ENCODE results near the gene MACROD2.

The MACROD2 gene

GRCh38 chr20:15222502-15223330 lies 1227.4 kb downstream of the MACROD2 start:
- DNase-seq (ENCODE audit: low spot score), result no peak

GRCh38 chr20:15224199-15224598 lies 1228.9 kb downstream of the MACROD2 start:
- no peak for DNase-seq (ENCODE audit: low spot score)

- DNase-seq (ENCODE audit: low spot score), result no peak
Measured at GRCh38 chr20:15227102-15227501, 1231.8 kb downstream of the MACROD2 start.

- DNase-seq (ENCODE audit: low spot score), result no peak
Measured at GRCh38 chr20:15232243-15232642, 1236.9 kb downstream of the MACROD2 start.

- no peak for DNase-seq (ENCODE audit: low spot score)
Measured at GRCh38 chr20:15235471-15236198, 1240.3 kb downstream of the MACROD2 start.

- peak; percentile 50 for DNase-seq (ENCODE audit: low spot score)
Measured at GRCh38 chr20:15236812-15237211, 1241.5 kb downstream of the MACROD2 start.

GRCh38 chr20:15239542-15240206 lies 1244.4 kb downstream of the MACROD2 start:
- DNase-seq (ENCODE audit: low spot score), result no peak

- no peak for DNase-seq (ENCODE audit: low spot score)
Measured at GRCh38 chr20:15240801-15241200, 1245.5 kb downstream of the MACROD2 start.

GRCh38 chr20:15241681-15242080 lies 1246.4 kb downstream of the MACROD2 start:
- no peak for DNase-seq (ENCODE audit: low spot score)

GRCh38 chr20:15242773-15243172 lies 1247.5 kb downstream of the MACROD2 start:
- DNase-seq (ENCODE audit: low spot score), result no peak

- no peak for DNase-seq (ENCODE audit: low spot score)
Measured at GRCh38 chr20:15245896-15246295, 1250.6 kb downstream of the MACROD2 start.

GRCh38 chr20:15248618-15249395 lies 1253.5 kb downstream of the MACROD2 start:
- DNase-seq (ENCODE audit: low spot score), result no peak

- DNase-seq (ENCODE audit: low spot score), result no peak
Measured at GRCh38 chr20:15251171-15251570, 1255.9 kb downstream of the MACROD2 start.

- no peak for DNase-seq (ENCODE audit: low spot score)
Measured at GRCh38 chr20:15252304-15252703, 1257.0 kb downstream of the MACROD2 start.

GRCh38 chr20:15253431-15253830 lies 1258.1 kb downstream of the MACROD2 start:
- DNase-seq (ENCODE audit: low spot score), result no peak

- no peak for DNase-seq (ENCODE audit: low spot score)
Measured at GRCh38 chr20:15256676-15257568, 1261.6 kb downstream of the MACROD2 start.

GRCh38 chr20:15257569-15257870 lies 1262.2 kb downstream of the MACROD2 start:
- DNase-seq (ENCODE audit: low spot score), result no peak

- DNase-seq (ENCODE audit: low spot score), result no peak
Measured at GRCh38 chr20:15265581-15266309, 1270.4 kb downstream of the MACROD2 start.

- no peak for DNase-seq (ENCODE audit: low spot score)
Measured at GRCh38 chr20:15267935-15268334, 1272.6 kb downstream of the MACROD2 start.

GRCh38 chr20:15278041-15278440 lies 1282.7 kb downstream of the MACROD2 start:
- no peak for DNase-seq (ENCODE audit: low spot score)

Data from D341Med (cell line).